ENCODE data around the gene BRD3OS.

DNA sequence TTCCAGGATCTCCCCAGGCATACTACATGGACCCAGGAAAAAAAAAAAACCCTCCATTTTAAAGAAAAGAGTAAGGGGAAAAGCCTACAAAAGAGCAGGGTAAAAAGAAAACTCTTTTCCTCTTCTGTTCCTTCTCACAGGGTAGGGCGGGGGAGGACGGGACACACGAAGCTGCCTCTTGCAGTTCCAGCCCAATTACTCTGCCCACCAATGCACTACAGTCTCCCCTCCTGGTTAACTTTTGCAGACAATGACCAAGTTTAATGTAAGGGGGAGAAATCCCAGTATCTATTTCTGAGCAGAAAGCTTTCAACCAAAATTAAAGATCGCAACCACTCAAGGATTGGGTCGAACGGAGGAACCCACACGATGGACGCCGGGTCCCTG is 41.2 kb downstream of the BRD3OS start:
- TF ChIP-seq EZH2phosphoT487 (IDR thresholded peaks at IDR 0.05; ENCODE audit: unreplicated experiment) (no peak), POLR2AphosphoS5 (IDR thresholded peaks at IDR 0.05; ENCODE audit: low read depth) (no peak), CREB1 (CRISPR knock-in tag; IDR thresholded peaks at IDR 0.05; ENCODE audit: low read depth) (no peak)
- TF ChIP-seq, protein P1, sequence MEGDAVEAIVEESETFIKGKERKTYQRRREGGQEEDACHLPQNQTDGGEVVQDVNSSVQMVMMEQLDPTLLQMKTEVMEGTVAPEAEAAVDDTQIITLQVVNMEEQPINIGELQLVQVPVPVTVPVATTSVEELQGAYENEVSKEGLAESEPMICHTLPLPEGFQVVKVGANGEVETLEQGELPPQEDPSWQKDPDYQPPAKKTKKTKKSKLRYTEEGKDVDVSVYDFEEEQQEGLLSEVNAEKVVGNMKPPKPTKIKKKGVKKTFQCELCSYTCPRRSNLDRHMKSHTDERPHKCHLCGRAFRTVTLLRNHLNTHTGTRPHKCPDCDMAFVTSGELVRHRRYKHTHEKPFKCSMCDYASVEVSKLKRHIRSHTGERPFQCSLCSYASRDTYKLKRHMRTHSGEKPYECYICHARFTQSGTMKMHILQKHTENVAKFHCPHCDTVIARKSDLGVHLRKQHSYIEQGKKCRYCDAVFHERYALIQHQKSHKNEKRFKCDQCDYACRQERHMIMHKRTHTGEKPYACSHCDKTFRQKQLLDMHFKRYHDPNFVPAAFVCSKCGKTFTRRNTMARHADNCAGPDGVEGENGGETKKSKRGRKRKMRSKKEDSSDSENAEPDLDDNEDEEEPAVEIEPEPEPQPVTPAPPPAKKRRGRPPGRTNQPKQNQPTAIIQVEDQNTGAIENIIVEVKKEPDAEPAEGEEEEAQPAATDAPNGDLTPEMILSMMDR (conservative IDR thresholded peaks at IDR 0.05; ENCODE audit: low read depth in 2 of 2), result no peak
